H1 (cell line): ENCODE data around the gene SMNDC1. TPM values are rescaled to one million over a fixed set of nuclear protein-coding genes. Genes with fewer than 3 reads are reported as not detected.

ENCODE experiments used
- EP300 ChIP-seq, 2 experiments: IDR thresholded peaks; 1 replicate in 1 of 2; 2 replicates in 1 of 2; pipeline ENCODE4 v1.6.1; 2011 to 2012; ENCODE audit warnings: low read depth in 2 of 2, low read length in 2 of 2, mild to moderate bottlenecking in 2 of 2, borderline replicate concordance in 1 of 2, inconsistent platforms in 1 of 2, moderate library complexity in 1 of 2
- GABPA ChIP-seq: IDR thresholded peaks from 2 replicates; pipeline ENCODE4 v1.6.1; 2011; ENCODE audit warnings: mild to moderate bottlenecking, low read length, moderate library complexity, borderline replicate concordance; ENCODE audit not compliant: insufficient read depth
- POLR2AphosphoS5 ChIP-seq: IDR thresholded peaks from 2 replicates; pipeline ENCODE4 v1.6.1; 2011; ENCODE audit warnings: low read depth, low read length
- polyA plus RNA-seq, 7 experiments: library from polyadenylated mRNA; depleted of rRNA in 3 of 7; stranded (reverse) in 5 of 7; unstranded in 2 of 7; fragments of >200 nt in 5 of 7; fragments of 200-250 nt in 2 of 7; gene quantifications; 1 replicate in 5 of 7; 2 replicates in 1 of 7; 4 replicates in 1 of 7; pipeline versions ENCODE4 v1.2.1 to v1.2.3, GENCODE V29; 2011 to 2013; ENCODE audit warnings: missing spikeins in 2 of 7, mixed read lengths in 2 of 7
- total RNA-seq: library from RNA; stranded (reverse); fragmentation: NEBNext Ultra II Directional; extraction: Animal tissue kit (Norgen Biotek cat#: 25700); gene quantifications from 2 replicates; pipeline ENCODE4 v1.2.1, GENCODE V29; 2021

The SMNDC1 gene
- total and polyA plus RNA-seq, 2 of the 8 experiments (the other 6 are each of a cell fraction or from before 2014, with no cell fraction given) = 8.1 to 48.6 TPM

DNA sequence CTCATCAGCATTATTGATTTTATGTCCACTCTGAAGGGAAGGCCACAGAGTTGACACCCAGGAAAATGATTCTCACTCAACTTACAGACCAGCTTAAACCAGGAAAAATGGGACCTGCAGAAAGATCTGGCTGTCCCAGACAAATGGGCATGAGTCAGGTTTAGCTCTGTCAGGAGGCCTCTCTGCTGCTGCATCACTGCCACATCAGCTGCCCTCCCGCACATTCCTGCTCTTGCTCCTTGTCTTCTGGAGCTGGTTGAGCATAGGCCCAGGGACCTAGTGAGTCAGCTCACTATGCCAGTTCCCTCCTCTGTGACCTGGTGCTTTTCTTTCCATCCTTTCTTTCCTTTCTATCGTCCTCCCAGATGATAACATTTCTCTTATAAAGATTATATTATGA is 18.8 kb upstream of the SMNDC1 start (continued):
- no peak for TF ChIP-seq GABPA
- TF ChIP-seq EP300 (IDR thresholded peaks at IDR 0.05; ENCODE audit: borderline replicate concordance in 1 of 2, low read depth in 2 of 2, low read length in 2 of 2) = no peak
- TF ChIP-seq POLR2AphosphoS5 = no peak
